Fibroblast of gingiva (primary cell): ENCODE results near the gene AOX1.
"Not testable (repeated sequence)": the region's sequence is repeated elsewhere in the genome, so short reads cannot be mapped to it uniquely, and the experiment has no call there.

Source experiments
- DNase-seq: peaks from one replicate; pipeline ENCODE4 v3.0.0-alpha.2; 2011; ENCODE audit warnings: low read depth

The AOX1 gene

GRCh38 chr2:200585730-200586643 is at the start of gene AOX1:
TSS of gene AOX1 (plus strand) at chr2:200586014. CDS start at chr2:200586109, 95 bp downstream.
- peak; percentile 82 for DNase-seq

- DNase-seq, result no peak
These were observed 47.7 kb upstream of the AOX1 start for GRCh38 chr2:200538139-200538538.

GRCh38 chr2:200540793-200541192 is 45.0 kb upstream of the AOX1 start:
- no peak for DNase-seq

- not testable (repeated sequence) for DNase-seq
These were observed 19.2 kb upstream of the AOX1 start for GRCh38 chr2:200566596-200566995.

GRCh38 chr2:200567932-200568331 is 17.9 kb upstream of the AOX1 start:
- no peak for DNase-seq

- DNase-seq, result no peak
These were observed 9.9 kb upstream of the AOX1 start for GRCh38 chr2:200575957-200576356.

- no peak for DNase-seq
These were observed 8.8 kb upstream of the AOX1 start for GRCh38 chr2:200577027-200577426.

- DNase-seq, result peak; percentile 28
These were observed 7.0 kb upstream of the AOX1 start for GRCh38 chr2:200578778-200579177.

- DNase-seq, result no peak
These were observed 1.2 kb upstream of the AOX1 start for GRCh38 chr2:200584639-200585038.

GRCh38 chr2:200585340-200585729 is 479 bp upstream of the AOX1 start:
- DNase-seq, result no peak

GRCh38 chr2:200586644-200586975 is 796 bp downstream of the AOX1 start:
- DNase-seq, result no peak

- DNase-seq, result no peak
These were observed 1.3 kb downstream of the AOX1 start for GRCh38 chr2:200587007-200587616.

- DNase-seq, result no peak
These were observed 2.4 kb downstream of the AOX1 start for GRCh38 chr2:200588076-200588678.

GRCh38 chr2:200590090-200590489 is 4.3 kb downstream of the AOX1 start:
- DNase-seq, result peak; percentile 91

GRCh38 chr2:200591308-200591707 is 5.5 kb downstream of the AOX1 start:
- no peak for DNase-seq

GRCh38 chr2:200592406-200593075 is 6.7 kb downstream of the AOX1 start:
- DNase-seq, result no peak

- DNase-seq, result no peak
These were observed 8.1 kb downstream of the AOX1 start for GRCh38 chr2:200593905-200594304.

GRCh38 chr2:200595913-200596312 is 10.1 kb downstream of the AOX1 start:
- DNase-seq, result no peak

GRCh38 chr2:200596774-200597570 is 11.2 kb downstream of the AOX1 start:
- no peak for DNase-seq

GRCh38 chr2:200599206-200599605 is 13.4 kb downstream of the AOX1 start:
- DNase-seq, result no peak

- no peak for DNase-seq
These were observed 14.9 kb downstream of the AOX1 start for GRCh38 chr2:200600549-200601225.
